COR-L47 (cell line): ENCODE data around the gene DYRK1B.
"Not testable (repeated sequence)": the region's sequence is repeated elsewhere in the genome, so short reads cannot be mapped to it uniquely, and the experiment has no call there.

Source experiments
- DNase-seq: peaks from one replicate; lab custom pipeline; 2025; lab: John Stamatoyannopoulos, UW

The DYRK1B gene

DNA sequence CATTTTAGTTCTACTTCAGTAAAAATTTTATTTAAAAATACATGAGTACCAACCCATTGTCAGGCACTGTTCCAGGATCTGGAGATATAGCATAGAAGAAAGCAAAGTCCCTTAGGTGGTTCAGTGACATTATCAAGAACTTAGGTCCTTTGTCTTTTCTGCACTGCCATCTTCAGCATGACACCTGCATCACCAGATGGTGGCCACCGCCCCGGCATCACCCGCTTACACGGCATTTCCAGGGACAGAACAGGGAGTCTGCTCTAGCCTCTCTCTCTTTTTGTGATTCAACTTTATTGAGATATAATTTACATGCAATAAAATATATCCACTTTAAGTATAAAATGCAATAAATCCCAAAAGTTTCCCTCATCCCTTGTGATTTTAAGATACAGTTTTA is 23.5 kb downstream of the DYRK1B start:
- DNase-seq, result no peak

DNA sequence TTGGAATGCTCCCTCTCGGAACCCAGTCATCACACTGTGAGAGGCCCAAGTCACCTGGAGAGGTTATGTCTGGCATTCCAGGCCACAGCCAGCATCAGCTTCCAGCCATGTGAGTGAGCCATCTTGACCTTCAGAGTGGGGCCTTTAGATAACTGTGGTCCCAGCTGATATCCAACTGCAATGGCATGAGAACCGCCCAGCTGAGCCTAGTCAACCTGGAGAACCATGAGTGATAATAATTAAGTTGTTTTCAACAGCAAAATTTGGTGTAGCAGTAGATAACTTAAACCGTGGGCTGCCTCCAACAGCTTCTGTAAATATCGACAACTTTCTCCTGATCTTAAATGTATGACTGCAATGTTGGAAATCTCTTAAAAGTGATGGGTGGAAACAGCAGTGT is 24.6 kb downstream of the DYRK1B start:
- DNase-seq, result no peak

- not testable (repeated sequence) for DNase-seq
Measured at GRCh38 chr19:39808688-39809087, 25.3 kb downstream of the DYRK1B start.

GRCh38 chr19:39807846-39808364 is 26.1 kb downstream of the DYRK1B start:
- no peak for DNase-seq

DNA sequence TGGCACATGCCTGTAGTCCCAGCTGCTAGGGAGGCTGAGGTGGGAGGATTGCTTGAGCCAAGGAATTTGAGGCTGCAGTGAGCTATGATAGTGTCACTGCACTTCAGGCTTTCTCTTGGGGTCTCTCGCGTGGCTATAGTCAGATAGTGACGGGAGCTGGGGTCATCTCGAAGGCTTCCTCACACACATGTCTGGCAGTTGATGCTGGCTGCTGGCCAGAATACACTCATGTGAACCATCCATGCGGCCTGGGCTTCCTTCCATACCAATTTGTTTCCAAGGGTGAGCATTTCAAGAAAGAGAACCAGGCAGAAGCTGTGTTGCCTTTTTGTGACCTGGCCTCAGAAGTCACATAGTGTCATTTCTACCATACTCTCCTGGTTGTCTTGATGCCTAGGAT is 28.9 kb downstream of the DYRK1B start:
- DNase-seq, result no peak

- DNase-seq, result no peak
Measured at GRCh38 chr19:39802958-39803357, 31.0 kb downstream of the DYRK1B start.

DNA sequence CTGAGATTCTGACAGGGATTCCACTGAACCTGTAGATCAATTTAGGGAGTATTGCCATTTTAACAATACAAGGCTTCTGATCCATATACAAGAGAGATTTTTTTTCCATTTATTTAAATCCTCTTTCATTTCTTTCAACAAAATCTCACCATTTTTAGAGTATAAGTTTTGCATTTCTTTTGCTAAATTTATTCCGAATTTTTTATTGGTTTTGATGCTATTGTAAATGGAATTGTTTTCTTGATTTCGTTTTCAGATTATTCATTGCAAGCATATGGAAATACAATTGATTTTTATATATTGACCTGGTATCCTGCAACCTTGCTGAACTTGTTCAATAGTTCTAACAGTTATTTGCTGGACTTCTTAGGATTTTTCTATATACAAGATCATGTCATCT is 36.9 kb downstream of the DYRK1B start:
- DNase-seq, result no peak

DNA sequence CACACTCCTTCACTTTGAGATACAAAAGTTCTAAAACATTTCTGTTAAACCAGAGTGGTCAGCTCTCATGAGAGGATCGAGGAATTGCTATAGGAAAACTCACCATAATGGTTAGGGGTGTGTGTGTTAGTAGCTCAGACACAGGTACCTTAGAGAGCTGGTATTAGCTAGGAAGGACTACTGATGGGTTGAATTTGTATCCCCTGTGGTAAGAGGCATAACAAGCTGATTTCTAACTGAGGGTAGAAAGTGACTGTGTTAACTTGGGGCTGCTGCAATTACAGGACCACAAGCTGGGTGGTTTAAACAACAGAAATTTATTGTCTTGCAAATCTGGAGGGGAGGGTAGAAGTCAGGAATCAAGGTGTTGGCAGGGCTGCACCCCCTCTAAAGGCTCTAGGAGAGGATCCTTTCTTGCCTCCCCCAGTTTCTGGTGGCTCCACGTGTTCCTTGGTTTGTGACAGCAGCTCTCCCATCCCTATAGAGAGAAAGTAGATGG is 37.9 kb downstream of the DYRK1B start:
- no peak for DNase-seq

GRCh38 chr19:39795001-39795400 is 39.0 kb downstream of the DYRK1B start:
- no peak for DNase-seq

DNA sequence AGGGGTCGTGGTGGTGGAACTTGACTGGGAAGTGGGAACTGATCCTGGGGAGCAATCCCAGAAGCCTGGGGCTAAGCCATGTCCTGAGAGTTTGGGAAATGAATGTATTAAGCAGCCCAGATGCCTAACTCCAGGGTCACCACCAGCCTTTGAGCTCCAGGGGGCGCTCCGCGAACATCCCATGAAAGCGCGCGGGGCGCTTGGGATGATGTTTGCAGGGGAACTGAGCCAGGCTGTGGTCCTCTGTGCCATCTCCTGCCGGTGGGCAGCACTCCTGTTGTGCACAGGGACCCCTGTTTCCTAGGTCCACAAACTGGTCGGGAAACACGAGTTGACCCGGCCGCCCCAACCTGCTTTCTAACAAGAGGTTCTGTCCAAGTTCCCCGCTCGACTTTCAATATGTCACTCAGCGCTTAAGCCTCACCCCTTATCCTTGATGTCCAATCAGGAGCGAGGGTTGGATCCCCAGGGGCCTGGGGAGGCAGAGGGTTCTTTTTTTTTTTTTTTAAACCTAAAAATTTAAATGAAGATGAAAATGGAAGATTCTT is 40.9 kb downstream of the DYRK1B start:
- DNase-seq, result peak; percentile 64

GRCh38 chr19:39788244-39788643 is 45.7 kb downstream of the DYRK1B start:
- no peak for DNase-seq

DNA sequence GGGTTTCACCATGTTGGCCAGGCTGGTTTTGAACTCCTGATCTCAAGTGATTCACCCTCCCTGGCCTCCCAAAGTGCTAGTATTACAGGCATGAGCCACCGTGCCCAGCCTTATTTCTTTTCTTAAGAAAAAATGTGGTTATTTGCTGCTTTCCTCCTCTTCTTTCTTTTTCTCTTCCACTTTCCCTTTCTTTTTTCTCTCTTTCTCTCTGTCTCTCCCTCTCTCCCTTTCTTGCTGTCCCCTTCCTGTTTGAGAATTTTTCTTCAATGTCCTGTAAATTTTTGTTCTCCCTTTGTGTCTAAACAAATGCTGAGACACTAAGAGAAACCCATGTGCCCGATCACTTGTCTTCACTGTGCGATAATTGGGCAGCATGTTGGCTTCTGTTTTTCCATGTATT is 53.1 kb downstream of the DYRK1B start:
- no peak for DNase-seq

GRCh38 chr19:39778763-39779162 is 55.2 kb downstream of the DYRK1B start, which contains the start of gene LEUTX:
Gene LEUTX, plus strand, starts transcription at chr19:39778854. Its CDS starts 67 bp downstream, at chr19:39778921.
- no peak for DNase-seq
